Epithelial cell of proximal tubule (primary cell): ENCODE results near the gene MZF1. TPM values are rescaled to one million over a fixed set of nuclear protein-coding genes. Genes with fewer than 3 reads are reported as not detected.
A peak's percentile ranks its signal among the peaks of the same experiment; 100 is the strongest.
"Not testable (repeated sequence)": the region's sequence is repeated elsewhere in the genome, so short reads cannot be mapped to it uniquely, and the experiment has no call there.

Experiments
- DNase-seq: peaks from one replicate; pipeline ENCODE4 v3.0.0-alpha.2; 2011; ENCODE audit warnings: low read depth
- H3K4me3 ChIP-seq: 2 replicates; pipeline ENCODE4 v1.5.1; 2011; ENCODE audit warnings: low read depth, mild to moderate bottlenecking, low read length
- total RNA-seq: library from RNA; depleted of rRNA; stranded (reverse); fragments of >200 nt; gene quantifications from 2 replicates; pipeline ENCODE4 v1.2.3, GENCODE V29; 2015
- TF ChIP-seq, protein P1 (sequence below): conservative IDR thresholded peaks from 2 replicates; pipeline ENCODE4 v1.5.1; 2012; ENCODE audit warnings: low read depth, mild to moderate bottlenecking, low read length

MZF1 gene
- total RNA-seq, 1 donor from 2014 or later: 12.7 TPM

GRCh38 chr19:58581227-58582141 is 8.3 kb upstream of the MZF1 start:
- H3K4me3 ChIP-seq: no peak overlapping the region
- DNase-seq: no peak
- TF ChIP-seq, protein P1, sequence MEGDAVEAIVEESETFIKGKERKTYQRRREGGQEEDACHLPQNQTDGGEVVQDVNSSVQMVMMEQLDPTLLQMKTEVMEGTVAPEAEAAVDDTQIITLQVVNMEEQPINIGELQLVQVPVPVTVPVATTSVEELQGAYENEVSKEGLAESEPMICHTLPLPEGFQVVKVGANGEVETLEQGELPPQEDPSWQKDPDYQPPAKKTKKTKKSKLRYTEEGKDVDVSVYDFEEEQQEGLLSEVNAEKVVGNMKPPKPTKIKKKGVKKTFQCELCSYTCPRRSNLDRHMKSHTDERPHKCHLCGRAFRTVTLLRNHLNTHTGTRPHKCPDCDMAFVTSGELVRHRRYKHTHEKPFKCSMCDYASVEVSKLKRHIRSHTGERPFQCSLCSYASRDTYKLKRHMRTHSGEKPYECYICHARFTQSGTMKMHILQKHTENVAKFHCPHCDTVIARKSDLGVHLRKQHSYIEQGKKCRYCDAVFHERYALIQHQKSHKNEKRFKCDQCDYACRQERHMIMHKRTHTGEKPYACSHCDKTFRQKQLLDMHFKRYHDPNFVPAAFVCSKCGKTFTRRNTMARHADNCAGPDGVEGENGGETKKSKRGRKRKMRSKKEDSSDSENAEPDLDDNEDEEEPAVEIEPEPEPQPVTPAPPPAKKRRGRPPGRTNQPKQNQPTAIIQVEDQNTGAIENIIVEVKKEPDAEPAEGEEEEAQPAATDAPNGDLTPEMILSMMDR: peak; percentile 87

DNA sequence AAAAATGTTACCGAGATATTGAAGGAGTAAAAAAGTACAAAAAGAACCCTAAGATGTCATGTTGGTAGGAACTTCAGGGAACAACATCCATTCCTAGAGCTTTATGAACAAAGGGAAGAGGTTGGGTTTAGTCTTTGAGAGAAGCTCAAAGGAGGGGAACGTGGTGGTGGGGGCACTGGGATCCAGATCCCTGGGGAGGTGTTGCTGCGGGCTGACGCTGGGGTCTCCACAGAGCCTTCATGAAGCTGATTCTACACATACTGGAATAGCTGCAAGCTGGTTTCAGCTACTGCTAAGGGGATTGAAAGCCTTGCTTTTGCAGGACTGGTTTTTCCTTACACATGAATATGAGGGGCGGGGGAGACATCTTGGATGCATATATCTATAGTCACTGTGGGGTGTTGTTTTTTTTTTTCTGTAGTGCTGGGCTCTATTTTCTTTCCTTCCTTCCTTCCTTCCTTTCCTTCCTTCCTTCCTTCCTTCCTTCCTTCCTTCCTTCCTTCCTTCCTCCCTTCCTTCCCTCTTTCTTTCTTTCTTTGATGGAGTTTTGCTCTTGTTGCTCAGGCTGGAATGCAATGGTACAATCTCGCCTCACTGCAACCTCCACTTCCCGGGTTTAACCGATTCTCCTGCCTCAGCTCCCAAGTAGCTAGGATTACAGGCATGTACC is 6.5 kb upstream of the MZF1 start:
- TF ChIP-seq, protein P1: no peak
- DNase-seq: no peak

GRCh38 chr19:58578012-58578925 is 5.1 kb upstream of the MZF1 start:
- DNase-seq: no peak
- TF ChIP-seq, protein P1: no peak

More for the DNA sequence above, 6.5 kb upstream of the MZF1 start:
- no peak overlapping the region for H3K4me3 ChIP-seq

DNA sequence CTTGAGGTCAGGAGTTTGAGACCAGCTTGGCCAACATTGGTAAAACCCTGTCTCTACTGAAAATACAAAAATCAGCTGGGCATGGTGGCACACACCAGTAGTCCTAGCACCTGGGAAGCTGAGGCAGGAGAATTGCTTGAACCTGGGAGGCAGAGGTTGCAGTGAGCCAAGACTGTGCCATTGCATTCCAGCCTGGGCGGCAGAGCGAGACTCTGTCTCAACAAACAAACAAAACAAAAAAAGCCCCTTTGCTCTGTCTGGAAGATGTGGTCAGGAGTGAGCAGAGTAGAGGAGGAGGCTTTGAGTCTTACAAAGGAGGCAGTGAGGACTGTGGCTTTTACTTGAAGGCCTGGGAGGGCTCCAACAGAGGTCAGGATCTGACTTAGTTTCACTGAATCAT is 4.4 kb upstream of the MZF1 start:
- DNase-seq: not testable (repeated sequence)

More at GRCh38 chr19:58578012-58578925, 5.1 kb upstream of the MZF1 start:
- H3K4me3 ChIP-seq: no peak overlapping the region

GRCh38 chr19:58575183-58576041 is 2.3 kb upstream of the MZF1 start:
- DNase-seq: peak; percentile 47
- TF ChIP-seq, protein P1: no peak
- H3K4me3 ChIP-seq: peak overlapping the region; percentile 91

More for the DNA sequence above, 4.4 kb upstream of the MZF1 start:
- H3K4me3 ChIP-seq: not testable (repeated sequence)

DNA sequence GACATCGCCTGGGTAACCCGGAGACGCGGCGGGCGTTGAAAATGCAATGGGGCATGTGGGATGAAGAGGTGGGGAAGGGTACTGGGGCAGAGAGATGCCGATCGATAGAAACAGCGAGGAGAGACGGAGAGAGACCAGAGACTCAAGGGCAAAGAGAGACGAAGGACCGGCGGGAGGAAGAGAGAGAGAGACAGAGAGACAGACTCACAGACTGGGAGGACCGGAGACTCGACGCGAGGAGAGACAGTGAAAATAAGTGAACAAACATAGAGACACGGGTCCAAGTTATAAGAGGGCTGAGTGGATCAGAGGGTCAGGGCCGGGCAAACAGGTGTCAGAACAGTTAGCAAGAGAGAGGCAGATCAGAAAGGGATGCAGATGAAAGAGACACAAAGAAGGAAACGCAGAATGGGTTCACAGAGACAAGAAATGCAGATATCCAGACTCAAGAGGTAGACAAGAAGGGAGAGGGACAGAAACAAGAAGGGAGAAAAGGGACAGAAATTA is 576 bp upstream of the MZF1 start:
- DNase-seq: no peak

More for the DNA sequence above, 576 bp upstream of the MZF1 start:
- TF ChIP-seq, protein P1: no peak
- peak overlapping the region; percentile 65 for H3K4me3 ChIP-seq
